Astrocyte (in vitro differentiated cells and primary cell): Measurements from ENCODE around the gene TADA2A. TPM values are rescaled to one million over a fixed set of nuclear protein-coding genes. Genes with fewer than 3 reads are reported as not detected.

Experiments
- DNase-seq: peaks from one replicate; pipeline ENCODE4 v3.0.0-alpha.2; 2010; ENCODE audit warnings: low read depth
- FAIRE-seq: peaks from 2 replicates; lab custom pipeline; 2011; peaks lifted over from hg19 to GRCh38; lab: Jason Lieb, UNC
- H2AFZ ChIP-seq: 2 replicates; pipeline ENCODE4 v1.6.0; 2012; ENCODE audit warnings: low read depth, low read length, inconsistent platforms
- H3K27ac ChIP-seq: 2 replicates; pipeline ENCODE4 v1.5.1; 2011; ENCODE audit warnings: low read depth, low read length, inconsistent platforms
- H3K27me3 ChIP-seq: 2 replicates; pipeline ENCODE4 v1.6.0; 2011; ENCODE audit warnings: low read length, inconsistent platforms; ENCODE audit not compliant: insufficient read depth
- H3K36me3 ChIP-seq: 2 replicates; pipeline ENCODE4 v1.5.1; 2011; ENCODE audit warnings: low read length, inconsistent platforms; ENCODE audit not compliant: insufficient read depth
- H3K4me1 ChIP-seq: 2 replicates; pipeline ENCODE4 v1.5.1; 2011; ENCODE audit warnings: low read length, inconsistent platforms; ENCODE audit not compliant: insufficient read depth
- H3K4me2 ChIP-seq: 2 replicates; pipeline ENCODE4 v1.6.0; 2012; ENCODE audit warnings: low read length, inconsistent platforms
- H3K4me3 ChIP-seq: 2 replicates; pipeline ENCODE4 v1.5.1; 2011; ENCODE audit warnings: low read depth, mild to moderate bottlenecking, low read length, inconsistent platforms; ENCODE audit not compliant: insufficient read depth
- H3K79me2 ChIP-seq: 2 replicates; pipeline ENCODE4 v1.6.0; 2012; ENCODE audit warnings: mild to moderate bottlenecking, low read length, inconsistent platforms; ENCODE audit not compliant: insufficient read depth
- H3K9ac ChIP-seq: 2 replicates; pipeline ENCODE4 v1.6.0; 2012; ENCODE audit warnings: mild to moderate bottlenecking, low read length, inconsistent platforms
- H3K9me3 ChIP-seq: 2 replicates; pipeline ENCODE4 v1.5.1; 2012; ENCODE audit warnings: low read depth, mild to moderate bottlenecking, low read length, inconsistent platforms; ENCODE audit not compliant: insufficient read depth
- H4K20me1 ChIP-seq: 2 replicates; pipeline ENCODE4 v1.6.0; 2012; ENCODE audit warnings: low read length, inconsistent platforms; ENCODE audit not compliant: insufficient read depth
- H3K27ac Mint-ChIP-seq: one replicate; pipeline ENCODE4 v1.8.0; 2021; ENCODE audit warnings: mild to moderate bottlenecking, mixed read lengths; ENCODE audit not compliant: unreplicated experiment
- H3K27me3 Mint-ChIP-seq: one replicate; pipeline ENCODE4 v1.8.0; 2021; ENCODE audit warnings: low read depth, mixed read lengths; ENCODE audit not compliant: unreplicated experiment
- H3K36me3 Mint-ChIP-seq: one replicate; pipeline ENCODE4 v1.8.0; 2021; ENCODE audit warnings: low read depth, mixed read lengths; ENCODE audit not compliant: unreplicated experiment
- H3K4me1 Mint-ChIP-seq: one replicate; pipeline ENCODE4 v1.8.0; 2021; ENCODE audit warnings: low read depth, mixed read lengths; ENCODE audit not compliant: unreplicated experiment
- H3K4me3 Mint-ChIP-seq: one replicate; pipeline ENCODE4 v1.8.0; 2021; ENCODE audit warnings: mild to moderate bottlenecking, moderate library complexity, mixed read lengths; ENCODE audit not compliant: unreplicated experiment
- H3K9me3 Mint-ChIP-seq: one replicate; pipeline ENCODE4 v1.8.0; 2021; ENCODE audit warnings: mild to moderate bottlenecking, mixed read lengths; ENCODE audit not compliant: unreplicated experiment
- CTCF ChIP-seq: IDR thresholded peaks from 2 replicates; pipeline ENCODE4 v1.5.1; 2011; ENCODE audit warnings: low read depth, mild to moderate bottlenecking, inconsistent platforms, low read length, moderate library complexity; ENCODE audit not compliant: insufficient read depth
- EZH2 ChIP-seq: IDR thresholded peaks from 2 replicates; pipeline ENCODE4 v1.6.1; 2012; ENCODE audit warnings: mild to moderate bottlenecking, low read length, inconsistent platforms; ENCODE audit not compliant: insufficient read depth
- total RNA-seq: library from RNA; stranded (reverse); gene quantifications from 2 replicates; pipeline ENCODE4 v1.2.1, GENCODE V29; 2021

TADA2A gene
- total RNA-seq, 1 donor from 2014 or later: 14.0 TPM

GRCh38 chr17:37425268-37425667 lies 18.6 kb downstream of the TADA2A start:
- no peaks in the 10 kb centered on the region for H3K27me3 ChIP-seq
- H3K4me3 Mint-ChIP-seq: no peak overlapping the region
- H3K36me3 Mint-ChIP-seq: peaks cover 8% of the 10 kb centered on the region
- H3K9ac ChIP-seq: no peak overlapping the region
- no peak overlapping the region for H3K4me3 ChIP-seq
- no peak for FAIRE-seq
- H3K36me3 ChIP-seq: peaks cover 34% of the 10 kb centered on the region
- H3K27ac Mint-ChIP-seq: no peak overlapping the region
- TF ChIP-seq EZH2: no peak
- no peak for TF ChIP-seq CTCF
- no peaks in the 10 kb centered on the region for H3K79me2 ChIP-seq
- no peak overlapping the region for H2AFZ ChIP-seq
- H3K9me3 ChIP-seq: no peaks in the 10 kb centered on the region
- no peaks in the 10 kb centered on the region for H4K20me1 ChIP-seq
- H3K9me3 Mint-ChIP-seq: no peaks in the 10 kb centered on the region
- no peaks in the 10 kb centered on the region for H3K4me1 ChIP-seq
- no peak for DNase-seq
- no peaks in the 10 kb centered on the region for H3K27me3 Mint-ChIP-seq
- H3K4me1 Mint-ChIP-seq: peaks cover 10% of the 10 kb centered on the region
- no peak overlapping the region for H3K4me2 ChIP-seq
- no peak overlapping the region for H3K27ac ChIP-seq

GRCh38 chr17:37429039-37429438 lies 22.4 kb downstream of the TADA2A start:
- no peaks in the 10 kb centered on the region for H3K79me2 ChIP-seq
- H3K4me2 ChIP-seq: no peak overlapping the region
- H3K4me1 Mint-ChIP-seq: peaks cover 14% of the 10 kb centered on the region
- no peaks in the 10 kb centered on the region for H3K9me3 Mint-ChIP-seq
- no peak overlapping the region for H2AFZ ChIP-seq
- no peak overlapping the region for H3K9ac ChIP-seq
- no peaks in the 10 kb centered on the region for H3K4me1 ChIP-seq
- H3K27me3 ChIP-seq: no peaks in the 10 kb centered on the region
- peaks cover 39% of the 10 kb centered on the region for H3K36me3 ChIP-seq
- no peak overlapping the region for H3K27ac Mint-ChIP-seq
- H3K4me3 ChIP-seq: no peak overlapping the region
- no peak for DNase-seq
- peaks cover 11% of the 10 kb centered on the region for H3K36me3 Mint-ChIP-seq
- no peaks in the 10 kb centered on the region for H3K27me3 Mint-ChIP-seq
- TF ChIP-seq CTCF (no peak), EZH2 (no peak)
- no peak overlapping the region for H3K4me3 Mint-ChIP-seq
- H3K9me3 ChIP-seq: no peaks in the 10 kb centered on the region
- no peak overlapping the region for H3K27ac ChIP-seq
- peaks cover 3% of the 10 kb centered on the region for H4K20me1 ChIP-seq
- FAIRE-seq: no peak

- no peak overlapping the region for H3K9ac ChIP-seq
- peaks cover 3% of the 10 kb centered on the region for H4K20me1 ChIP-seq
- no peaks in the 10 kb centered on the region for H3K9me3 Mint-ChIP-seq
- H3K4me3 Mint-ChIP-seq: no peak overlapping the region
- no peak overlapping the region for H3K27ac ChIP-seq
- H3K4me2 ChIP-seq: no peak overlapping the region
- peaks cover 14% of the 10 kb centered on the region for H3K4me1 Mint-ChIP-seq
- no peaks in the 10 kb centered on the region for H3K79me2 ChIP-seq
- no peak overlapping the region for H2AFZ ChIP-seq
- peaks cover 36% of the 10 kb centered on the region for H3K36me3 ChIP-seq
- DNase-seq (no peak), FAIRE-seq (no peak)
- no peak for TF ChIP-seq EZH2
- TF ChIP-seq CTCF: no peak
- H3K9me3 ChIP-seq: no peaks in the 10 kb centered on the region
- H3K36me3 Mint-ChIP-seq: peaks cover 11% of the 10 kb centered on the region
- no peaks in the 10 kb centered on the region for H3K4me1 ChIP-seq
- no peak overlapping the region for H3K4me3 ChIP-seq
- H3K27me3 Mint-ChIP-seq: no peaks in the 10 kb centered on the region
- peak overlapping the region; percentile 96 for H3K27ac Mint-ChIP-seq
- no peaks in the 10 kb centered on the region for H3K27me3 ChIP-seq
Measured at GRCh38 chr17:37429453-37429852, 22.8 kb downstream of the TADA2A start.
